Inflammatory macrophage treated with lipopolysaccharide for 4 hours (primary cell): ENCODE measurements around the gene FGF6.

Experiments used
- DNase-seq: peaks from one replicate; pipeline ENCODE4 v3.0.0-alpha.2; 2020

The FGF6 gene

DNA sequence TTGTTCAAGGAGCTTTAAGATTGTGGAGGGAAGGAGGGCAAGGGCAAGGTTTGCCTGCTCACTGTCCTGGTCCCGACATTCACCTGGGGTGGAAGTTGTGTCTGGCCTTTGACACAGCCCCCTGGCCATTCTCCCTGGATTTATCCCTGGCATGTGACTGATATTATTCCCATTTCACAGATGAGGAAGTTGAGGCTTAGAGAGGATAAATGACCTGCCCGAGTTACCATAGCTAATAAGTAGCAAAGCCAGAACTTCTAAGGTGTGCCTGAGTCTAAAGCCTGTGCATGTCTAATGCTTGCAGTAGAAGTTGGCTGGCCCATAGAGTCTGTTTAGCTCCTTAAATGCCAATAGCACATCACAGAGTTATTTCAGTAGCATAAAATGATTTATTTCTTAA, 720 bp upstream of the FGF6 start:
- DNase-seq: no peak

DNA sequence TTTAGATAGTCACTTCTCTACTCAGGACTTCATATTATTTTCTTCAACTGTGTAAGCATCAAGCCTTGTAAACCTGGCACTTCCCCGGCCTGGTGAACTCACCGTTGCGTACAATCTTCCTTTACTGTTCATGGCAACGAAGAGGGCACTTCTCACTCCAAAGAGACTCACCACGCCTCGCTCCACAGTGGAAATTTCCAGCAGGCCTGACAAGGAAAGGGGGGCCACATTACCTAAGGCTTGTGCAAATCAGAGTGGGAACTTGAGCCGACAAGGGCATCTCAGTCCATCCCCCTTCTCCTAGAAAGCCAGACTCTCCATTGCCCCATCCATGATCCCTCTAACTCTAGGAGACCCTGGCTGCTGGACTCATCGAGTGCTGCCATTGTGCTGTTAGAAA, 1.6 kb downstream of the FGF6 start:
- no peak for DNase-seq

DNA sequence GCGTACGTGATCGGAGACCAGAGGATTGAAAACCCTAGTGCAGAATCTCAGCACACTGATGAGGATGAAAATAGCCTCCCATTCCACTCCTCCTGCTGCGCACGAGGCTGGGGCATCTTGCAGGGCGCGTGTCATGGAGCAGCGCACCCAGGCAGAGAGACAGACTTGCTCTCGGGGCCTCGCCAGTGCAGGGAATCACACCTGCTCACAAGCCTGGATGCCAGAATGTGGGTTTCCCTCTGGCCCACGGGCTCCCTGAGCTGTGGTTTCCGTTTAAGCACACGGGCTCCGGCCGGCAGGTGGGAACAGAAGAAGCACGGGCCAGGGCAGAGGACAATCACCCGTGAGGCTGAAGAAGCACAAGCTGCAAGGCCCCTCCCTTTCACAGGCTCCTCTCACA, 2.0 kb downstream of the FGF6 start:
- no peak for DNase-seq

DNA sequence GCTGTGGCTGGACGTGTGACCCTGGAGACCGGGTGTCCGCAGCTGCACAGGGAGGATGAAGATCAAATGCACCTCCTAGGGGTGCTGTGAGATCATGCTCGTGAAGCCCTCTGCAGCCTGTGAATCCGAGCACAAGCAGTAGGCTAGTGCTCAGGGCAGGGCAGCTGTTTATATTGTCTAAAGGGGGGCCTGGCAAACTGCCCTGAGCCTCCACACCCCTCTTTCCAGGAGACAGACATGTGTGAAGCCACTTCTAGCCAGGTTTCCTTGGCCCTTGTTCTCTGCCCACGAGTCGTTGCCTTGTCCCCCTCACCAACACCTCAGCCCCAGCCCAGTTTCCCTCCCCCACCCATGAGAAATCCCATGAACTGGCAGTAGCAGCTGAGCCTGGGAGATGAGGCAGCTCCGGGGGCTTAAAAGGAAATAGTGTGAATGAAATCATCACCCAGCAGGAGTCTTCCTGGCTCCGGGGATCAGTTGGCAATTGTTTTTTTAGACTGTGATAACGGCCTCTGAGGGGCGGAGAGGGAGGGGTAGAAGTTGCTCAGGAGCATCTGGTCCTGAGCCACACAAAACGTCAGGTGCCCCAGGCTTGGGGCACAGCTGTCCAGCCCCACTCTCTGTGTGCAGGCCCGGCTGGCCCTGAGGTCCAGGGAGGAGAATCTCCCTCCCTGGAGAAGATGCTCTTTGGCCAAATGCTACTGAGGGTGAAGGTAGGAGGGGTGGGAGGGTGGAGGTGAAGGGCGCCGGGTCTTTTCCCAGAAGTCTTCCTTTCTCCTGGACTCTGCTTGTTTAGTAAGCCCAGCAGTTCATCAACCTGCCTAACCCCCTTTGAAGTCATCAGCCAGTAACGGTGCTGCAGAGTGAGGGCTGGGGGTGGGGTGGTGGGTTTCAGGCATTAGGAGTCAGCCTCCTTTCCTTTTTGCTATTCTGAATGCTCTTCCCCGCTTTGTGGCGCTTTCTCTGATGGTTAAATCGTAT, 4.0 kb downstream of the FGF6 start:
- DNase-seq: no peak

DNA sequence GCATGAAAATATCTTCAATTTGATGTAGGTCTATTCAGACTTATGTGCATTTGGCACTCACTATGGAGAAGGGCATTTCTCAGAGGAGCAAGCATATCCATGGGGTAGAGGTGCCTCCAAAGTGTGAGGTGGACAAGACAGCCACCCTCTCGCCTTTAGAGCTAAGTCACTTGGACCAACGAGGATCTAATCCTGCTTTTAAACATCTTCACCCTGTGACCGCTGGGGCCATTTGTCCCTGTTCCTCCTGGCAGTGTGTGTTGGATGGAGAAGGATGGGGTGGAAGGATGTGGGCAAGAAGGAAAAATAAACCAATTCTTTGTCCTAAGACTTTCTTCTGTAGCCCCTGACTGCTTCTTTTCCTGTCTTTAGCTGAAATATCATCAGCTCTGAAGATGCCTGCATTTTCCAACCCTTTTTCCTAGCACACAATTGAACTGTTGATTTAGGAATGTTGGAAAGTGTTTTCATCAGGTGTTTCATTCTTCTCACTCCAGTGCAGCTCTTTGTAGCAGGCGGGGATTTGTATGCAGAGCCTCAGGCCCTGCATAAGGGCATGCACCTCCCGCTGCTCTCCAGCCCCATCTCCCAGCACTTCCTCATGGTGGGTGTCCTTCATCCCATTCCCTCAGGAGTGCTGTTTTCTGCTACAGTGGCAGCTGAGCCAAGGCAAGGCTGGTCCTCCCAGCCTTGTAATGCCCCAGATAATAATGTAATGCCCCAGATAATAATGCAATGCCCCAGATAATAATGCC, 5.3 kb downstream of the FGF6 start:
- no peak for DNase-seq

DNA sequence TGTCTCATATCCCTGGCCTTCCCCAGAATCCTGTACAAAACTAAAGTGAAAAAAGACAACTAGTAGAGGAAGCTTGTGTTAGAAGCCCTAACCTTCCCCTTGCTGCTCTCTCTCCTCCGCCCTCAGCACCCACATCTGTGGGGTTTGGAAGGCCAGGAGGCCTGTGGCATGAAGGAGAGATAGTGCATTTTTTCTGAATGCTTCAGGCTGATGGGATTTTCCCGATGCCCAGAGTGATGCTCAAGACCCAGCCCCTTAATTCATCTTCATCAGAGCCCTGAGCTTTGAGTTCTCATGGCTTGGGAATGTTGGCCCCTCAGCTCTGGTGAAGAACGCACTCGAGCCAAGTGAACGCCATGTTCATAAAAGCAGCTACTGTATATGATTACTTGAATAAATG, 5.9 kb downstream of the FGF6 start:
- DNase-seq: no peak

DNA sequence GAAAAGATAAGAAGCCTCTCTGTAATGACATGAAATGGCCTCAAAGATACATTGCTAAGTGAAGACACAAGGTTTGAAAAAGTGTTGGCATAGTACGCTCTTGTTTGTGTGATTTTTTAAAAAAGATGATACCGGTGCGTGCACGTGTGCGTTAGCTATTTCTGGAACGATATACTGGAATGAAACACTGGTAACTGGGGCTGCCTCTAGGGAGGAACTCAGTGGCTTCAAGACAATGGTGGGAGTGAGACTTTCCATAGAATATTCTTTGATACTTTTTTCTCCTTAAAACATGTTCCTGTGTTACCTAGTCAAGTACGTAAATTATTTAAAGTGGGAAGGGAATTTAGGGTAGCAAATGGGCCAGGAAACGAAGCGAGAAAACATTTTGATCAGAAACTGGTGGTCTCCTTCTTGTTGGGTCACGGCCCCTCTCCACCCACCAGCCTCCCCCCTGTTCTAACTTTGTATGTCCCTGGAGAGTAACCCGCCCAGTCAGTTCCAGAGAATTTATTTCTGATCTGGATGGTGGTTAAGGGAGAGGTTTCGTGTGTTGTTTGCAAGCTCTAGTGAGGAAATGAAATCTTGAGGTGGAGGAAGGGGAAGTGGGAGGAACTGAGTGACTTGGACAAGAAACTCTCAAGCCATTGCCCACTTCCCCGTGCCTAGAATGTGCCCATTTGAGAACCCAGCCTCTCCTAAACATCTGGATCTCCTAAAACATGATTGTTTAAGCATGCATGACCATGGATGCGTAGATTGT, 6.6 kb downstream of the FGF6 start:
- DNase-seq: peak; percentile 74

DNA sequence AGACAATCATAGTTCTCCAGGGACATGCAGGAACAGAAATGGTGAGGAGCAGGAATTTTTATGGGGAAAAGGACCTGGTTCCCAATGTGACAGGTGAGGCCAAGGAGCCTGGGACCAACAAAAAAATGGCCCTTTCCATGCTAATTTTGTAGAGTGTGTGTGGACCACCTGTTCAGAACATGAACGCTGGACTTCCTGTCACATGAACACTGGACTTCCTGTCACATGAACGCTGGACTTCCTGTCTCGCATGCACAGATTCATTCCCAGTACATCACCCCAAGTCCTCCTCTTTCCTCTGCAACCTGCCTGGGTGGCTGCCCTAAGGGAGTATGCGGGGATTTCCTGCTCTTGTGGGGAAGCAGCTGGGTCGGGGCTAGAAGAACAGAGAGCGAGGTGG, 10.1 kb downstream of the FGF6 start:
- DNase-seq: no peak

DNA sequence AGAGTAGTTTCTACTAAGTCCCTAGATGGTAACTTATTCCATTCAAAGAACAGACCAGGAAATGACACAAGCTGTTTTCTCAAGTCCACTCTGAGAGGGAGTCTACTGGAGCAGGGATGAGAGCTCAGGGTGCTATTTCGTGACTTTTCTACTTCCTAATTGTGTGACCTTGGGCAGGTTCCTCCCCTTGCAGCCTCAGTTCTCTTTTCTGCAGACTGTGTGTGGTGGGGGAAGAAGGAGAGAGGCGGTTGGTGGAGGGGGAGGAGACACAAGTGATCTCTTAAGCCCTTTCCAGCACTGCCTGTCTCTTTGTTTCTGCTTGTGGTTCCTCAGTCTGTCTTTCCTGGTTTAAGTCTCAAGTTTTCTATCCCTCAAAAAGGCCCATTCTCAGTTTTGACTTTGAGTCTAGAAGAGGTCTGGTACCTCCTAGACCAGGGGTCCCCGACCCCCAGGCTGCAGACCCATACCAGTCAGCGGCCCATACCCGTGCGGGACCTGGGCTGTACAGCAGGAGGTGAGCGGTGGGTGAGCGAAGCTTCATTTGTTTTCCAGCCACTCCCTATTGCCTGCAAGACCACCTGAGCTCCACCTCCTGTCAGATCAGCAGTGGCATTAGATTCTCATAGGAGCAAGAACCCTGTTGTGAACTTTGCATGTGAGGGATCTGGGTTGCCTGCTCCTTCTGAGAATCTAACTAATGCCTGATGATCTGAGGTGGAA, 10.7 kb downstream of the FGF6 start:
- DNase-seq: peak; percentile 57

DNA sequence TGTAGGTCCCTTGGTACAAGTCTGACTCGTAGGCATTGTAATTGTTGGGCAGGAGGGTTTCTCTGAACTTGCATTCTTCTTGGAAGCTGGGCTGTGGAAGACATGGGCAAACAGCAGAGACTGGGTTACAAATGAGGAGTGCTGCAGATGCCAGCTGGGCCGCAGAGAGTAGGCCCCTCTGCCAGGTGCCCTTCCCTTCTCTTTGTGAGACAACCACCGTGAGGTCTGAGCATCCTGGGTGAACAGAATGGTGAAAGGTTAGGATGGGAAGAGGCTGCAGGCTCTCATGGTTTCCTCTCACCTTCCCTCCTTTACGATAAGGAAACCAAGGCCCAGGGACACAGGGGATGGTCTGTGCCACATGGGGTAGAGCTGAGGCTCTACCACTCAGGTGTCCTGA, 11.3 kb downstream of the FGF6 start:
- DNase-seq: no peak

DNA sequence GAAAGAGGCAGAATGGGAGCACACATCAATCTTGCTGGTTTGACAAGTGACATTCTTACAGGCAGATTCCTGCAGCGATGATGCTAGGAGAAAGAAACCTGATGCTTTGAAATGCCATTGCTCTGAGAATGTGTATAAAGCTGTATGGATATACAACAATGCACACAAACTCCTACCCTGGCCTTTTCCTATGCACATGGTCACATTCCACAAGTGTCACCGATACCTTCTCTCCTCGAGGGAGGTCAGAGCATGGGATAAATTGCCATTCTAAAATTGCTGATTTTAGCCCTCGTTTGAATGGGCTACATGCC, 11.9 kb downstream of the FGF6 start:
- no peak for DNase-seq

DNA sequence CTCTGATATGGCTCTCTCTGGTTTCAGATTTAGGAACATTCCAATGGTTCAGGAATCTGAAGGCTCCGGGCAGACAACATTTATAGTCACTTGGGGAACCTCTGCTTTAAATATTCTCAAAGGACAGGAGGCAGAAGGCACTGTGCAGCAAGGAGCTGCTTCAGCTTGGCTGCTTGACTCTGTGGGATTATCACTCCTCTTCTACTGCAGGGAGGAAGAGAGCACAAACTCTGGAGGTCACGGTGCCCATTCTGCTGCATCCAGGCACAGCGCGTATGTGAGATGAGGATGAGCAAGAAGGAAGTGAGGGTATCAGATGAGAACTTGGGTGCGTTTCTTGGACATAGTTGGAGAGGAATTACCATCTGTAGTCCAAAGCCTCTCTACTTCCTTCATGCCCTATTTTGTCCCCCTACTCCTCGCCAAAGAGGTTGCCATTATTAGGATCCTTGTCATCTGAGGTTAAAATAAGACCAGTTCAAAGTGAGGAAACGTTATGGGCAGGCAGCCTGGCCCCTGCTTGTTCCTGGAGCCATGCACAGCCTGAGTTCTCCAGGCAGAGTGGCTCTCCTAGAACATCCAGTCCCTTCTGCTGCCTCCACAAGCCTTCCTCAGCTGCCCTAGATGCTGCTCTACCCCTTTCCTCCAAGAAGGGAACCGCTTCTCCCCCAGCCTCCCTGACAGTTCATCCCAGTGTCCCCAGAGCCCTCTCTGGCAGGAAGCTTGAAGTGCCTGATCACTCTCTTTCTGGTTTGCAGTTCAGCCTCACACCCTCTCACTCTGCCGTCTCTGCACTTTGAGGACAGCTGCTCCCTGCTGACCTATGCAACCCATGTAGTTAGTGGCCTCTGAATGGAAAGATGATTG, 12.5 kb downstream of the FGF6 start:
- no peak for DNase-seq

DNA sequence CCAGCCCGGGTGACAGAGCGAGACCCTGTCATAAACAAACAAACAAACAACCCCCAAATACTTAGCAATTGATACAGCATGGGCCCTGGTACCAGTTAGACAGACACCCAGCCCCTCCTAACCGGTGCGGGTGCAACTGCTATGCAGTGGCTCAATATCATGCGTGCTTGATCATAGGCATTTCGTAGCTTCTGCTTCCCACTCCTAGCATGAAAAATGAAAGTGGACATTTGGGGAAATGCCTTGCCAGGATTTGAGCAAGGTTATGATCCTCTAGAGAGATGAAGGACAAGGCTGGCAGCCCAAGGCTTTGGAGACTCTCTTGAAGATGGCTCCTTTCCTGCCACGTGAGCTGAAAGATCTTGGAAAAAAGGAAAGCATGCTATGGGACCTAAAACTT, 13.7 kb downstream of the FGF6 start:
- DNase-seq: peak; percentile 79

DNA sequence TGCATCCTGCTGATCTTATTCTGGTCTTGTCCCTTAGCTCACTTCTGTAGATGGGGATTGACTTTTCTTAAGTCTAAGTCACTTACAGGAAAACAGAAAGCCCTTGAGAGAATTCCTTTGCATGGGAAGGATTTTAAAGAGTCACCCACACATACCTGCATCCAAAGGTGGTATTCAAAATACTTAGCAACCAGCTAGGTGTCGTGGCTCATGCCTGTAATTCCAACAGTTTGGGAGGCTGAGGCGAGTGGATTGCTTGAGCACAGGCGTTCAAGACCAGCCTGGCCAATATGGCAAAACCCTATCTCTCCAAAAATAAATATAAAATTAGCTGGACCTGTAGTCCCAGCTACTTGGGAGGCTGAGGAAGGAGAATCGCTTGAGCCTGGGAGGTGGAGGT, 14.2 kb downstream of the FGF6 start:
- DNase-seq: no peak

DNA sequence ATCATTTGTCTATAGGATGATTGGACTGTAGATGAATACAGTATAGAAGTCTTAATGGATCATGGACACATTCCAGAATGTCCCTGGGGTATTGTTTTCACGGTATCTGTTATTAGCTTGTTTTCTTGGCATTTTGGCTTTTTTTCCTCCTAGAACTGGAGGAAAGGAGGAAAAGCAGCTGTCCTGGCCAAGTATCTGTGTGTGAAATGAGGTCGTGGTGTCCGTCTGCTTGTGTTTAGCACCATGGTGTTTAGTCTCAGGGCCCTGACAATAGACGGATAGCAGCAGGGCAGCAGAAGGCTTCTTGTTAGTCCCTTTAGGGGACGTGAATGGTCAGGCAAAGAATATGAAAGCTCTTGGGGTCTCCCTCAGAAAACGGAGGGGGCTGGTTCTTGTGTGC, 21.2 kb downstream of the FGF6 start:
- no peak for DNase-seq

DNA sequence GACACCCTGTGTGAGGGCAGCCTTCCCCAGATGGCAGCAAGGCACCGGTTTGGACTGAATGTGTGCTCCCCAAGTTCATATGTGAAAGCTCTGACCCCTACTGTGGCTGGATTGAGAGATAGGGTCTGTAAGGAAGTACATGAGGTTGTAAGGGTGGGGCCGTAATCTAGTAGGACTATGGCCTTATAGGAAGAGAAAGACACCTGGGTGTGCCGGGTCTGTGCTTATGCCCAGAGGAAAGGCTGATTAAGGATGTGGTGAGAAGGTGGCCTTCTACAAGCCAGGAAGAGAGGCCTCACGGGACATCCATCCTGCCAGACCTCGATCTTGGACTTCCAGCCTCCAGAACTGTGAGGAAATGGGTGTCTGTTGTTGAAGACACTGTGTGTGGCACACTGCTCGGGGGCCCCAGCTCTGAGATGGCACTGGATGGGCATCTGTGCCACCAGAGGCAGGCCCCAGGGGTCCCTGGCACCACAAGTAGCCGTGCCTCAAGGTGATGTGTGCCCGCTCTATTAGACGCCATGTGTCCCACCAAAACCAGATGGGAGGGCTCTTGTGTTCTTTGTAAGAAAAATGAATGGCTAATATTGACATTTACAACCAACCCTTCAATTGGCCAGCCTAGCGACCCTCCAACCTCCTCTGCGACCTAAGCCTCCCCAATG, 22.0 kb downstream of the FGF6 start:
- no peak for DNase-seq

DNA sequence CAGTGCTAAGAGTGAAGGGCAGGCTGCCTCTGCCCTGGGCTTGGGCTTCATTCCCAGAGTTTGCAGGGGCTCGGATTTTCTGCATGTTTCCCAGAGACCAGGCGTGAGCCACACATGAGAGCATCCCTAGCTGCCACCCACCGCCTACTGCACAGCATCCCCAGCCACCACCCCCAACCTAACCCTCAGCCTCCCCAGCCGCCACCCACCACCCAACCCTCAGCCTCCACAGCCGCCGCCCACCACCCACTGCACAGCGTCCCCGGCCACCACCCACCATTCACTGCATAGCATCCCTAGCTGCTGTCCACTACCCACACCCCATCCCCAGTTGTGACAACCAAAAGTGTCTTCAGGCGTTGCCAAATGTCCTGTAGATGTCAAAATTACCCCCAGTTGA, 22.6 kb downstream of the FGF6 start:
- no peak for DNase-seq

DNA sequence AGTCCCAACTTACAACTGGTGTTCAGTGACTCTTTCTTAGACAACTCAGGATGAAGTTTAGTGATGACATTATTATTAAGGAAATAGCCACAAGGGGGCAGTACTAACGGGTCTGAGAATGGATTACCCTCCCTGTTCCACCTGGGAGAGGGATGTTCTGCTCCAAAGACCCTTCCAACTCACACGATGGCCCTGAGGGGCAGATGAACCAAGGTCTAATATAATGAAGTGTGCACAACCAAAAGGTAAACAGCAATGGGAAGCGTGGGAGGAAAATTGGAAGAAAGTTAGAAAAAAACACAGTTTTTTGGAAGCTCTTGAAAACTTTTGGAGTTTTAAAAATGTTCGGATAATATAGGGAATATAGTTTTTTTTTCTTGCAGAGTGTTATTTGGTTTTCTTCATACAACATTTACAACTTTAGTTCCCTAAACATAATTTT, 24.0 kb downstream of the FGF6 start:
- DNase-seq: peak; percentile 59

DNA sequence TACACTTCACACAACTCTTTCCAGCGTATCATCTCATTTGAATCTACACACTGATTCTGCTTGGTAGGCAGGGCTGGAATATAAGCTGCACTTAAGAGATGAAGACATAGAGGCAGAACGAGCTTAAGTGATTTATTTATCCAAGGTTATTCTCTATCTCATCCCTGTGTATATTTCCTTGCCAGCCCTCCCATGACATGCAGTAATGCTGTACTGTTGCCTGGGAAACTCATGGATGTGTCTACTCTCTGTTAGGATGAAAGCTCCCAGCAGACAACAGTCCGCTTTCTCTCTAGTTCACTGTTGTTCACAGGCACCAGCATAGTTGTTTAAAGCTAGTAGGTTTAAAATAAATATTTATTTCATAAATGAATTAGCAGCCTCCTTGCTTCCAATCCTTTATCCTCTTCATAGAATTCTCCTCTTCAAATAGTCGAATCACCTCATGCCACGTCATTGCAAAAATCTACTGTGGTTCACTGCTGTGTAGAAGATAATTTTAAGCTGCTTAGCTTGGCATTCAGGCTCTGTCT, 25.4 kb downstream of the FGF6 start:
- DNase-seq: no peak

DNA sequence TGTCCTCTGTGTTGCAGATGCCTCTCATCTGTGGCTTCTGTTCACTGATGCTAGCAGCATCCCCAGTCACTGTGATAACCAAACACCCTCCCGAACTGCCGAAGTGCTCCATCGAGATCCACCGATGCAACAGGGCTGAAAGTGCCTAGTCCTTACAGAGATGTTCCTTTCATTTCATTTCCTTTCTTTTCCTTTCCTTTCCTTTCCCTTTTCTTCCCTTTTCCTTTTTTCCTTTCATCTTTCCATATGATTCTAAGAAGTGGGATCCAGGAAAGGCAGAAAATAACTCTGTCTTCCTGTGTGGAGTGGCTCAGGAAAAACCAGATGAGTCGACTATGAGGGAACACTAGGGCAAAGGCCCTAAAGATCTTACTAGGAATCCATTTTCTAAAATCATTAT, 26.7 kb downstream of the FGF6 start:
- no peak for DNase-seq

DNA sequence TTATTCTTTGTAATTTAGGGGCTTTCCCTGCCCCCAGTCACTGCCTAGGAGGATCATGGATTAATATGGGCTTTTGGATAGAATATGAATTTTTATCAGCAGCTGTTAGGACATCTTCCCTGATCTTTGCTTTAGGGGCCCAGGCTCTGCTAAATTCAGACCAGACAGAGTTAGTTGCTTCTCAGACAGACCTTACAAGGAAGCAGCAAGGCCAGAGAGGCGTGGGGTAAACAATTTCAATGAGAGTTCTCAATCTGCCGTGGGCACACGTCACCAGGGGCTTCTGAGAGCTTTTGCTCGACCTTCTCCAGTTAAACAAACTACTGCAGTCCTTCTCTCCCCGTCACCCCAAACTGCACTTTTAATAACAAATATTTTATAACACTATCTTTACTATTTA, 27.7 kb downstream of the FGF6 start:
- no peak for DNase-seq
